Activated CD4-positive, CD25-positive, alpha-beta regulatory T cell (primary cell): ENCODE results near the gene CNTLN.
"Not testable (repeated sequence)": the region's sequence is repeated elsewhere in the genome, so short reads cannot be mapped to it uniquely, and the experiment has no call there.

ENCODE experiments used
- DNase-seq, 4 experiments: peaks; one replicate each; lab custom pipeline; 2025; lab: John Stamatoyannopoulos, UW

The CNTLN gene

GRCh38 chr9:17191082-17191481 lies 56.2 kb downstream of the CNTLN start:
- DNase-seq = no peak

- no peak for DNase-seq
Measured at GRCh38 chr9:17204611-17205152, 69.8 kb downstream of the CNTLN start.

DNA sequence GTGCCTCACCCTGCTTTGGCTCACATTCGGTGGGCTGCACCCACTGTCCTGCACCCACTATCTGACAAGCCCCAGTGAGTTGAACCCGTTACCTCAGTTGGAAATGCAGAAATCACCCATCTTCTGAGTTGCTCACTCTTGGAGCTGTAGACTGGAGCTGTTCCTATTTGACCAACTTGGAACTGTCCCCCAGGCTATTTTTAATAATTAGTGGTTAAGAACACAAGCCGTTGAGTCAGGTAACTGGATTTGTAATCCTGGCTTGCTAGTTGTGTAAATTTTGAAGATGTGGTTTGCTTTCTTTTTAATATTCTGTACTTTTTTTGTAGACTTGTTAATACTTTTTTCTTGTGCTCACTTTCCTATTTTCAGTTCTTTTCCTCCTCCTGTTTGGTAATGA lies 81.2 kb downstream of the CNTLN start:
- no peak for DNase-seq

- DNase-seq = no peak
Measured at GRCh38 chr9:17216646-17217045, 81.8 kb downstream of the CNTLN start.

DNA sequence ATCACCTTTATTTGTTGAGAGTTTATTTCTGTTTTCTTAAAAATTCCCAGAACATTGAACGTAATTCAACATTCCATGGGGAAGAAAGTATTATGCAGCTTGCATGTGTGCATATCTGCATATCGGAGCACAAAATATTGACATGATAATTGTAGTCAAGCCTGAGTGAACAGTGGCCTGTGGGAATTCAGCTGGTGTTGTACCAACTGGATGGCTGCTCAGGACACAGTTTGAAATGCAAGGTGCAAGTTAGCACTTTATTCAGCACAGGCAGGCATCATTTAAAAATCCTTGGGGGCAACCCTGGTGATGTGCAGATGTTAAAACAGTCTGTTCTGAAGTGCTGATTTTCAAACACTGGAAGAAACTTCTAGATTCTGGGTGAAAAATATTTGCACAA lies 82.4 kb downstream of the CNTLN start:
- DNase-seq = no peak

DNA sequence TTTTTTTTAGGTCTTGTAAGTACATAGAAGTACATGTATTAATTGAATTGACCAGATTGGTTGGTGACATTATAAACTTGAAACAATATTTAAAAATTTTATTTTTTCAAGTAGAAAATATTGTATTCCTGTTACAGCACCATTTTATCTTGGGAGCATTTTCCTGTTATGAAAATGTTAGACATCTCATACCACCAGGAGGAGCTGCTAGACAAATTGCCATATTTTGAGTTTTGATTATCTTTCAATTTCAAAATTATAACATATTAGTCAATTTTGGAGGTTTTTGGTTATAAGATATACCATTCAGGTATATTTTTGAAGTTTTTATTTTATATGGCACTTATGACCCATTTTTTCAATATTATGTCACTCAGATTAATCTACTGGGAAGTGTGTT lies 84.4 kb downstream of the CNTLN start:
- DNase-seq = no peak

GRCh38 chr9:17222932-17223331 lies 88.1 kb downstream of the CNTLN start:
- no peak for DNase-seq

DNA sequence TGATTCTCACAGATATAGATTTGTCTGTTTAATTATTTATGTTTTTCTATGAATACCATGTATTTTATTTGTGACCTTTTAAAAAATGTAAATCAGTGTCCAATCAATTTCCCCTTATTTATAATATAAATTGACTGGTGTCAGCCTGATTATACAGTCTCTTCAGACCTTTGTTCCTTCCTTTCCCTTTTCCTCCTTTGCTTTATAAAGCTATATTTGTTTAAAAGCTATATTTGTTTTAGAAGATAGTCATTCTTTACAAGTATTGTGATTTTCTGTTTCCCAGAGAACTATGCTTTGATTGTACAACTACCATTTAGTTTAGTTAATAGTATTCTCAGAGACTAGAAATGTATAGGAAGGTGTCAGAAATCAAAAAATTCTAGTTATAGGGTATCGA lies 90.6 kb downstream of the CNTLN start:
- no peak for DNase-seq

- DNase-seq = no peak
Measured at GRCh38 chr9:17229945-17230560, 95.2 kb downstream of the CNTLN start.

- DNase-seq = no peak
Measured at GRCh38 chr9:17230646-17231045, 95.8 kb downstream of the CNTLN start.

DNA sequence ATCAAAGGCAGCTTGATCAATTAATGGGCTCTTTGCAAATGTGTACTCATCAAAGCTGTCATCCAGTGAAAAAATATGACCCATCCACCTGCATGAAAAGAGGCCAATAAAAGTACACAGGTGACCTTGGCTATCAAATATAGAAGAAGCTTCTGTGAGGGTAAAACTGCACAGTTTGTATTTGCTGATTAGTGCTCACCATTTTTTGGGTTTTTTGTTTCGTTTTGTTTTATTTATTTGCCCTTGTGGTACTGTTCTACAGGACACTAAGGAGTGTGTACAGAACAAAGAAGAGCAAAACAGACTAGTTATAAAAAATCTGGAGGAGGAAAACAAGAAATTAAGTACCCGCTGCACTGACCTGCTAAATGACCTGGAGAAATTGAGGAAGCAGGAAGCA lies 101.3 kb downstream of the CNTLN start:
- no peak for DNase-seq

DNA sequence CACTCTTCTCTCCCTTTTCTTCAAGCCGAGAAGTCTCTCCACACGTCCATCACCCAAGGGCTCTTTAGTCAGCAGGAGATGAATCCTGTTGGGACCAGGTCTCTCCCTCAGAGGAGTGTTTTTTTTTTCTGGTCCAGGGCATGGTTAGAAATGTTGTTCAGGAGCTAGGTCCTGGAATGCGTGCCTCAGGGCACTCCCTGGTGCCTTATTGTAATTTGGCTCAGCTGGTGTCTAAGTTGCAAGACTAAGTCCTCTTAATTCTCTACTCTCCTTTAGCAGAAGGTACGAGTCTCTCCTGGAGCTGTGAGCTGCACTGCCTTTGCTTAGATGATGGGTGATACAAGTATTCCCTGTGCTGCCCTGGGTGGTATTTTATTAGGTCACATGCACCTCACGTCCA lies 111.9 kb downstream of the CNTLN start:
- no peak for DNase-seq

- no peak for DNase-seq
Measured at GRCh38 chr9:17251100-17251499, 116.3 kb downstream of the CNTLN start.

GRCh38 chr9:17268531-17269188 lies 133.8 kb downstream of the CNTLN start:
- DNase-seq = not testable (repeated sequence)

DNA sequence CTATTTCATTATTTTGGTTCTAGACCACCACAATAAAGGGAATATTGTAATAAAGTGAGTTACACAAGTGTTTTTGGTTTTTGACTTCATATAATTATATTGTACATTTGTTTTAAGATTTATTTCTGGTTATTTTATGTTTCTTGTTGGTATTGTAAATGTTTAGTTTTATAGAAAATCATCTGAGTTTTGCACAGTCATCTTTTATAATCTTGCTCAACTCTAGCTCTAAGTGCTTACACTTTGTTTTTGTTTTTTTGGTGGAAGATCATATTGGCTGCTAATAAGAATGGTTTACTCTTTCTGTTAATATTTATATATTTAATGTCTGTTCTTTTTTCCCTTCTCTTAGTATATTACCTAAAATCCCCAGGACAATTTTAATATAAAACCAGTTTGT lies 135.0 kb downstream of the CNTLN start:
- no peak for DNase-seq

GRCh38 chr9:17272536-17272935 lies 137.7 kb downstream of the CNTLN start:
- DNase-seq = no peak

- DNase-seq = no peak
Measured at GRCh38 chr9:17280350-17281012, 145.6 kb downstream of the CNTLN start.

- DNase-seq = not testable (repeated sequence)
Measured at GRCh38 chr9:17290673-17291072, 155.8 kb downstream of the CNTLN start.

- no peak for DNase-seq
Measured at GRCh38 chr9:17291766-17292165, 156.9 kb downstream of the CNTLN start.

- no peak for DNase-seq
Measured at GRCh38 chr9:17293685-17294084, 158.8 kb downstream of the CNTLN start.

DNA sequence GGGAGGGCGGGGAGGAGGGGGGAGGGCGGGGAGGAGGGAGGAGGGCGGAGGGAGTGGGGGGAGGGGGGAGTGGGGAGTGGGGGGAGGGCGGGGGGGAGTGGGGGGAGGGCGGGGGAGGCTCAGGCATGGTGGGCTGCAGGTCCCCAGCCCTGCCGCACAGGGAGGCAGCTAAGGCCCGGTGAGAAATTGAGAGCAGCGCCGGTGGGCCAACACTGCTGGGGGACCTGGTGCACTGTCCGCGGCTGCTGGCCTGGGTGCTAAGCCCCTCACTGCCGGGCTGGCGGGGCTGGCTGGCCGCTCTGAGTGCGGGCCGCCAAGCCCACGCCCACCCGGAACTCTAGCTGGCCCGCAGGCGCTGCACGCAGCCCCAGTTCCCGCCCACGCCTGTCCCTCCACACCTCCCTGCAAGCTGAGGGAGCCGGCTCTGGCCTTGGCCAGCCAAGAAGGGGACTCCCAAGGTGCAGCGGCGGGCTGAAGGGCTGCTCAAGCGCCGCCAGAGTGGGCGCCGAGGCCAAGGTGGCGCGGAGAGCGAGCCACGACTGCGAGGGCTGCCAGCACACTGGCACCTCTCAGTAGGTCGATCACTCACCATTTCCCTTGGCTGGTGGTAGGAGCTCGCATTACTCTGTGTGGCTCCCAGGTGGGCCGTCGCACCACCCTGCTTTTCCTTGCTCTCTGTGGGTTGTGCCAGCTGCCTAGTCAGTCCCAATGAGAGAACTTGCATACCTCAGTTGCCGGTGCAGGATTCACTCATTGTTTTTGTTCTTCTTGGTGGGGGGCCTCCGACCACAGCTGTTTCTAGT lies 160.2 kb downstream of the CNTLN start:
- DNase-seq = no peak

GRCh38 chr9:17315341-17315740 lies 180.5 kb downstream of the CNTLN start:
- DNase-seq = no peak
